ENCODE data around the gene FKBP11. TPM values are rescaled to one million over a fixed set of nuclear protein-coding genes. Genes with fewer than 3 reads are reported as not detected.

Gene FKBP11
- total RNA-seq, 4 donors from 2014 or later = 6.1 to 13.6 (median 10.7) TPM

GRCh38 chr12:48967991-48968390 is 42.7 kb upstream of the FKBP11 start:
- no peak for DNase-seq (ENCODE audit: low spot score in 2 of 2)
- H3K27ac ChIP-seq = no peak overlapping the region
- H3K9me3 ChIP-seq = no peaks in the 10 kb centered on the region
- TF ChIP-seq EP300 (IDR thresholded peaks at IDR 0.05) (no peak), POLR2A (IDR thresholded peaks at IDR 0.05) (no peak)
- TF ChIP-seq, protein P1, sequence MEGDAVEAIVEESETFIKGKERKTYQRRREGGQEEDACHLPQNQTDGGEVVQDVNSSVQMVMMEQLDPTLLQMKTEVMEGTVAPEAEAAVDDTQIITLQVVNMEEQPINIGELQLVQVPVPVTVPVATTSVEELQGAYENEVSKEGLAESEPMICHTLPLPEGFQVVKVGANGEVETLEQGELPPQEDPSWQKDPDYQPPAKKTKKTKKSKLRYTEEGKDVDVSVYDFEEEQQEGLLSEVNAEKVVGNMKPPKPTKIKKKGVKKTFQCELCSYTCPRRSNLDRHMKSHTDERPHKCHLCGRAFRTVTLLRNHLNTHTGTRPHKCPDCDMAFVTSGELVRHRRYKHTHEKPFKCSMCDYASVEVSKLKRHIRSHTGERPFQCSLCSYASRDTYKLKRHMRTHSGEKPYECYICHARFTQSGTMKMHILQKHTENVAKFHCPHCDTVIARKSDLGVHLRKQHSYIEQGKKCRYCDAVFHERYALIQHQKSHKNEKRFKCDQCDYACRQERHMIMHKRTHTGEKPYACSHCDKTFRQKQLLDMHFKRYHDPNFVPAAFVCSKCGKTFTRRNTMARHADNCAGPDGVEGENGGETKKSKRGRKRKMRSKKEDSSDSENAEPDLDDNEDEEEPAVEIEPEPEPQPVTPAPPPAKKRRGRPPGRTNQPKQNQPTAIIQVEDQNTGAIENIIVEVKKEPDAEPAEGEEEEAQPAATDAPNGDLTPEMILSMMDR (IDR thresholded peaks at IDR 0.05) = no peak
- H3K27me3 ChIP-seq = peaks cover 0 to 59% of the 10 kb centered on the region in 2 donors
- H3K4me3 ChIP-seq = no peak overlapping the region
- WGBS, 2 donors = 75 to 81% methylated on average over 6 of the region's 7 CpGs
- peaks cover 0 to 41% (median 17%) of the 10 kb centered on the region in 4 donors for H3K4me1 ChIP-seq
- no peaks in the 10 kb centered on the region for H3K36me3 ChIP-seq

GRCh38 chr12:48966177-48966895 is 41.0 kb upstream of the FKBP11 start:
- peaks cover 0 to 42% of the 10 kb centered on the region in 2 donors for H3K27me3 ChIP-seq
- WGBS, 2 donors = 51 to 57% methylated on average over 17 to 19 of the region's 20 CpGs

DNA sequence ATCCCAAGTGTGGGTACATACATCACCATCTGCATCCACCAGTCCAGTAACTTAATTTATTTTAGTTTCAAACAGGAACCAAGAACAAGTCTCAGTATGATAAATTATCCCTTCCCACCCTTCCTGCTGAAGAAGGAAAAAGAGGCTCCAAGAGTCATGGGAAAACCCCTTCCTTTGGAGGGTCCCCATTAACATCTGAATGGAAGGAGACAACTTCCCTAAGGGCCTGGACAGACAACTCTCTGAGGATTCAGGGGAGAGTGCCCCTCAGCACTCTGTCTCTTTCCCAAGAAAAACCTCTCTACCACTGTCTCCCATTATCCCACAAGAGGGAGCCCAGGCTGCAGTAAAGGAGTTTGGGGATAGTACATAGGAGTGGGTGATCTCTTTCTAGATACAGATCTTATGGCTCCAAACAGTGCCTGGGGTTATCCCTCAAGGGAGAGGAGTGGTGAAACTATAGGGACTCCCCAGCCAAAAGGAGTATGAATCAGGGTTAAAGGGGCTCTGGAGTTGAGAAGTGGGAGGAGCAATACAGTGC is 40.1 kb upstream of the FKBP11 start:
- TF ChIP-seq EP300 (IDR thresholded peaks at IDR 0.05) = no peak
- no peak for TF ChIP-seq POLR2A (IDR thresholded peaks at IDR 0.05)
- TF ChIP-seq, protein P1 (IDR thresholded peaks at IDR 0.05) = no peak
- Histone ChIP-seq H3K36me3 (no peaks in the 10 kb centered on the region), H3K27me3 (peaks cover 0 to 32% of the 10 kb centered on the region in 2 donors), H3K27ac (no peak overlapping the region), H3K9me3 (no peaks in the 10 kb centered on the region), H3K4me1 (peaks cover 0 to 15% (median 7%) of the 10 kb centered on the region in 4 donors), H3K4me3 (no peak overlapping the region)
- DNase-seq (ENCODE audit: low spot score in 2 of 2) = no peak

More at GRCh38 chr12:48966177-48966895, 41.0 kb upstream of the FKBP11 start:
- H3K36me3 ChIP-seq = no peaks in the 10 kb centered on the region
- H3K9me3 ChIP-seq = no peaks in the 10 kb centered on the region
- H3K27ac ChIP-seq = no peak overlapping the region
- peaks cover 0 to 24% (median 9%) of the 10 kb centered on the region in 4 donors for H3K4me1 ChIP-seq
- no peak for TF ChIP-seq POLR2A (IDR thresholded peaks at IDR 0.05)
- DNase-seq (ENCODE audit: low spot score in 2 of 2) = no peak
- H3K4me3 ChIP-seq = no peak overlapping the region

GRCh38 chr12:48961801-48962200 is 36.5 kb upstream of the FKBP11 start:
- Histone ChIP-seq H3K27me3 (peaks cover 0 to 17% of the 10 kb centered on the region in 2 donors), H3K4me3 (no peak overlapping the region), H3K36me3 (no peaks in the 10 kb centered on the region), H3K27ac (no peak overlapping the region), H3K4me1 (peaks cover 0 to 8% (median 3%) of the 10 kb centered on the region in 4 donors), H3K9me3 (no peaks in the 10 kb centered on the region)
- no peak for DNase-seq (ENCODE audit: low spot score in 2 of 2)
- TF ChIP-seq POLR2A (IDR thresholded peaks at IDR 0.05) = no peak

GRCh38 chr12:48961331-48961730 is 36.0 kb upstream of the FKBP11 start:
- Histone ChIP-seq H3K9me3 (no peaks in the 10 kb centered on the region), H3K4me1 (peaks cover 0 to 8% (median 3%) of the 10 kb centered on the region in 4 donors), H3K4me3 (no peak overlapping the region), H3K36me3 (no peaks in the 10 kb centered on the region), H3K27ac (no peak overlapping the region), H3K27me3 (peaks cover 0 to 15% of the 10 kb centered on the region in 2 donors)
- no peak for DNase-seq (ENCODE audit: low spot score in 2 of 2)
- TF ChIP-seq, protein P1 (IDR thresholded peaks at IDR 0.05) = no peak
- TF ChIP-seq POLR2A (IDR thresholded peaks at IDR 0.05) = no peak
- TF ChIP-seq EP300 (IDR thresholded peaks at IDR 0.05) = no peak
- WGBS, 2 donors = 42 to 53% methylated on average over 4 of the region's 4 CpGs

GRCh38 chr12:48960834-48961233 is 35.5 kb upstream of the FKBP11 start:
- H3K27ac ChIP-seq = no peak overlapping the region
- no peak overlapping the region for H3K4me3 ChIP-seq
- WGBS, 2 donors = 63 to 72% methylated on average over 3 of the region's 3 CpGs

More at GRCh38 chr12:48960834-48961233, 35.5 kb upstream of the FKBP11 start:
- H3K27me3 ChIP-seq = peaks cover 0 to 12% of the 10 kb centered on the region in 2 donors
- TF ChIP-seq POLR2A (IDR thresholded peaks at IDR 0.05) = no peak
- no peak for DNase-seq (ENCODE audit: low spot score in 2 of 2)
- H3K4me1 ChIP-seq = peaks cover 0 to 12% (median 8%) of the 10 kb centered on the region in 4 donors
- no peaks in the 10 kb centered on the region for H3K9me3 ChIP-seq
- no peaks in the 10 kb centered on the region for H3K36me3 ChIP-seq
